Activated CD4-positive, CD25-positive, alpha-beta regulatory T cell (primary cell): ENCODE data around the gene OR4F15.
"Not testable (repeated sequence)": the region's sequence is repeated elsewhere in the genome, so short reads cannot be mapped to it uniquely, and the experiment has no call there.

Source experiments
- DNase-seq, 4 experiments: peaks; one replicate each; lab custom pipeline; 2025; lab: John Stamatoyannopoulos, UW

OR4F15 gene, protein sequence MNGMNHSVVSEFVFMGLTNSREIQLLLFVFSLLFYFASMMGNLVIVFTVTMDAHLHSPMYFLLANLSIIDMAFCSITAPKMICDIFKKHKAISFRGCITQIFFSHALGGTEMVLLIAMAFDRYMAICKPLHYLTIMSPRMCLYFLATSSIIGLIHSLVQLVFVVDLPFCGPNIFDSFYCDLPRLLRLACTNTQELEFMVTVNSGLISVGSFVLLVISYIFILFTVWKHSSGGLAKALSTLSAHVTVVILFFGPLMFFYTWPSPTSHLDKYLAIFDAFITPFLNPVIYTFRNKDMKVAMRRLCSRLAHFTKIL

DNA sequence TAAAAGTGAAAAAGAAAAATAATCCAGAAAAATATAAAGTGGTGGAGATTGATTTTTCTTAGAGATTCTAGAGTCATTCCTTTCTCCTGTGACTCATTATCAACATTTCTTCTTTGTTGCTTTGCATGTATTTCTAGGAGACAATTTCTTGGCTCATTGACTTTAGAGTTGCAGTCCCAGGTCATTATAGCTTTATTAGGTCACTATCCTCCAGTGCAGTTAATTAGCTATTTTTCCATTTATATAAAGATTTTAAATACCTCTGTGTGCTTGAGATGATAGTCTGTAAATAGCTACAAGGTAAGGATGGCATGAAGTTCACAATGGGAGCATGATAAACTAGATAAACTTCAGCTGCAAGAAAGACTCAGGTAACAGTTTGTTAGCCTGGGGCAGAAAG is at the start of gene OR4F15:
OR4F15 (plus strand) TSS at position 301 of the 400 bp plus-strand sequence. CDS start 5,985 bp downstream, outside the sequence.
- no peak for DNase-seq

DNA sequence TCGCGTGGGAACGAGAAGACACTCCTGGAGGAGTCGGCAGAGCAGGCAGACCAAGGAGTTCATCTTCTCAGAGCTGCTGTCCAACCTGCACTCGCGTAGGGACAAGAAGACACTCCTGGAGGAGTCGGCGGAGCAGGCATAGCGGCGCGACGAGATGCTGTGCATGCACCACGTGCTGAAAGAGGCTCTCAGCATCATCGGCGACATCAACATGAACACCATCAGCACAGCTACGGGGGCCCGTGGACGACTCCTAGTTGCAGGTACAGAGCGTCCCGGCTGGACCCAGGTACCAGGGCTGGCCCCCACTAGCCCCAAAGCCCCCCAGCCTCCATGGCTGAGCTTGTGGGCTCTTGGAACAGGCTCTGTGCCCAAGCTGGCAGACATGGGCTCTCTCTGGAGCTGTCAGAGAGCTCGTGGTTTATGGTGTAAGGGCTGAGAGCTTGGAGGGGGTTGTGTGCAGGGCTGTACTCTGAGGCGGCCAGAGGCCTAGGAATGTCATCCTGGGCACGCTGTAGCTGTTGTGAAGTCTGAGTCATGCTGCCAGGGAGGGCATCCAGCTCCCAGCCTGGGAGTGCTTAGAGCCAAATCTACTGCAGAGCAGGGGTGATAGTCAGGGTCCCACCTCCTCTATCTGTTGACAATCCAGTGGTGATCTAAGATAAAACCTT is 47.2 kb upstream of the OR4F15 start:
- not testable (repeated sequence) for DNase-seq

DNA sequence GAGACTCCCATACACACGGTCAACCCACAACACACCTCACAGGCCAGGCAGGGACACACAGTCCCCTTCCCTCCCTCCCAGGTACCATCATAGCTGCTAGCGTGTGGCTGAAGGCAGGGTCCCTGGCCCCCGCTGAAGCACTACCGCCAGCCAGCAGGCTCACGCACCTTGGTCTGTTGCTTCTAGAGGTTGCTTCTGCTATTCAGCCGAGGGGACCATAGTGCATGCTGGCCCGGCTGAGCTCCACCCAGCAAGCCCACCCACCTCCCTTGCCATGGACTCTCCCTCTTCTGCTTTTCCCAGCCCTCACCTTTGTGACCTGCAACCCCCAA is 46.7 kb upstream of the OR4F15 start:
- DNase-seq, result not testable (repeated sequence)

DNA sequence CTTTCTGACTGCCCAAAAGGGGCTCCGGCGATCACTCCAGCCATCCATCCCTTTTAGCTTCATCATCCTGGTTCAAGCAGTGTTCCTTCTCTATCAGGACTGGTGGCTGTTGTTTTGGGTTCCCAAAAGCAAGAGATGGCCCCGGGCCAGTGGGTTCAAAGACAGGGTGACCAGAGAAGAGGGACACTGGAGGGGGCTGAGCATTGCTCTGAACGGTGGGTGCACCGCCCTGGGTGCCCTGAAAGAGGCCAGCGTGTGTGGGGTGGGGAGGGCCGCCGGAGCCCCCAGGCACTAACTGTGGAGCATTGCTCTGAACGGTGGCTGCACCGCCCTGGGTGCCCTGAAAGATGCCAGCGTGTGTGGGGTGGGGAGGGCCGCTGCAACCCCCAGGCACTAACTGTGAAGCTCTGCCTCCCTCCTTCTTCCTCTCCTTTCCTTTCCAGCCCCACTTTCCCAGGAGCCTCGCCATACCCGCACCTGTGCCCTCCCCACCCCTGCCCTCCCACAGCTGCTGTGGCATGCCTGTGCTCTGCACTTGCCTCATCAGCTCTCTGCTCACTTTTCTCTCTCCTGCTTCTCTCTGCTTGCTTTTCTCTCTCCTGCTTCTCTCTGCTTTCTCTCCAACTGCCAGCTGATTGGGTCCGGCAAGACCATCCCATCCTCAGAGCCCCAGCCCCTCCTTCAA is 46.1 kb upstream of the OR4F15 start:
- DNase-seq, result no peak

DNA sequence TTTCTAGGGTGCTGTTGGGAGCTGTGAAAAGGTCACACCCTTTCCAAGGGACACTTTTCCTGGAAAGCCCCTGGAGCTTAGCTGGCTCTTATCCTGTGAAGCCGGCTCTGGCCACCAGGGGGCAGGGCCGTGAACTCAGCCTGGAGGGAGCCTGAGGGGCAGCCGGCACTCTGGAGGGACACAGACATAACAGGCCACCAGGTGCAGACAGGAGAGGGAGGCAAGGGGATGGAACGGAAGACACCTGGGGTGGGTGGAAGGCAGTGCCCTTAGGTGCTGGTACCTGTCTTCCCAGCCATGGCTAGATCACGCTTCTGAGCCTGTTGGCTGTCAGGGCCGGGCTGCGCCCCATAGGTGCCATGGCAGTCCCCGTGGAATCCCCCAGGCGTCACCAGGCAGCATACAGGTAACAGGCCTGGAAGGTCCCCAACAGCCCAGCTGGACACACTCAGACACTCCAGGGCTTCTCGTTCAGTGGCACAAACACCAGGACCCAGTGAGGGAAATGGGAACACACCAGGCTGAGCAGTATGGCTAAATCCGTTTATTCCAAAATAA is 44.8 kb upstream of the OR4F15 start:
- not testable (repeated sequence) for DNase-seq

DNA sequence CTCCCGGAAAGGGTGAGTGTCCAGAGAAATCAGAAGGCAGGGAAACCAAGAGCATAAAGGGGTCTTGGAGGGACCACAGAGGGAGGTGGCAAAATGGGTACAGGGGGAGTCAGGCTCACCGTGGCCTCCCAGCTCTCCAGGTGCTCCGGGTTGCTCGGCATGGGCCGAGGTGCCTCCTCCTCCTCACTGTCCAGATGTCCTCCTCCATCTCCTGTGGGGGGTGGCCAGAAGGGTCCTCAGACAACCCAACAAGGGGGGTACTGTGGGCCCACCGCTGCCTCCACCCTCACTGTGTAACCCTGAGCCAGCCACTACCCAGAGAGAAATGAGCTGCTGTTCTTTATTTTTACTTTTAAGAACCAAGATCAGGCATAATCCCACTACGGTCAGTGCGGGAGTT is 39.1 kb upstream of the OR4F15 start:
- DNase-seq, result no peak

DNA sequence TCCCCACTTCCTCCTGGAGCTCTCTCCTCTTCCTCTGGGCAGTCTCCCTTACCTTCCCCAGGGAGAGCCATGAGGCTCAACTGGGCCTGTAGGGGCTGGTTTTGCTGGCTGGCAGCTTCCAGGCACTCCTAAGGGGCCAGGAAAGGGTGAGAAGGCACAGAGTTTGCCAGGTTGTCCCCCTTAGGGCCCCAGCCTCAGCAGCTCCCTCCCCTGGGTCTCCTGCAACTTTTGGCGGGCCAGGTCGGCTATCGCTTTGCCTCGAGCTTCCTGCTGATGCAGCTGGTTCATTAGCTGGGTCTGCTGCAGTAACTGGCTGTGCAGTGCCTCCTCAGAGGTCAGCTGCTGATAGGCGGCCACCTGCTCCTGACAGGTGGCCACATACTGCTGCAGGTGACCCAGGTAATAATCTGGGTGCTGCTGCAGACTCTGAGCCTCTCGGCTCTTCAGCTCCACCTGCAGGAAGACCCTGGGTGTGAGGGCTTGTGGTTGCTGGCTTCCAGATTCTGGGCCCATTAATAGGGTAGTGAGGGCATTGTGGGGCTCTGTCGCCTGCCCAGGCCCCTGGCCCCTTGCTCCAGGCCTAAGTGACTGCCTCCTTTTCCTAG is 38.4 kb upstream of the OR4F15 start:
- DNase-seq, result no peak

DNA sequence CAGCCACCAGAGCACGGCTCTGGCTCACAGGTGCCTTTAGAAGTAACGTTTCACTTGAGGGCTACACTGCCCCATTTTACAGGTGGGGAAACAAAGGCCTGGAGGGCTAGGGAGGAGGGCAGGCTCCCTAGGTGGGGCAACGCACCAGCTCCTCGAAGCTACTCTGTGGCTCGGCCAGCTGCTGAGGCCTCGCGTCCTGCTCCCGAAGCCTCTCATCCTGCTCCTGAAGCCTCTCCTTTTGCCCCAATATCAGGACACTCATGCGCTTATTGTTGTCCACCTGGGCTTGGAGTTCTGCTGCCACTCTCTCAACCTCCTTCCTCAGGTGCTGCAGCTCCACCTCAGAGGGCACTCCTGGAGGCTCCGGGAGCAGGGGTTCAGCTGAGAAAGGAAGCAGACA is 36.9 kb upstream of the OR4F15 start:
- DNase-seq, result no peak

DNA sequence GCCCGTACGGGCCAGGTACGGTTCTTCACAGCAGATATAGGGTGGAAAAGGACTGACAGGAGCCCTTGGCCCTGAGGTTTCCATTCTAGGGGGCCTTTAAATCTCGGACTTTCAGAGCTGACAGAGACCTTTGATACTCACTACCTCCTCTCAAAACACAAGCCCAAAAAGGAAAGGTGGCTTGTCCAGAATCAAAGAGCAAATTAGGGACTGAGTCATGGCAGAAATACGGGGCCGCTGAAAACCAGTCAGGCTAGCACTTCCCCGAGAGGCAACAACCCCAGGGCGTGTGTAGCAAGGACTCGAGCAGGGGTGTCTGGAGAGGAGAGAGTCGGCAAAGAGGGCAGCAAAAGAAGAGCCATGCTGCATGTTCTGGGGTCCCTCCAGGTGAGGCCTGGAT is 33.4 kb upstream of the OR4F15 start:
- DNase-seq, result not testable (repeated sequence)

DNA sequence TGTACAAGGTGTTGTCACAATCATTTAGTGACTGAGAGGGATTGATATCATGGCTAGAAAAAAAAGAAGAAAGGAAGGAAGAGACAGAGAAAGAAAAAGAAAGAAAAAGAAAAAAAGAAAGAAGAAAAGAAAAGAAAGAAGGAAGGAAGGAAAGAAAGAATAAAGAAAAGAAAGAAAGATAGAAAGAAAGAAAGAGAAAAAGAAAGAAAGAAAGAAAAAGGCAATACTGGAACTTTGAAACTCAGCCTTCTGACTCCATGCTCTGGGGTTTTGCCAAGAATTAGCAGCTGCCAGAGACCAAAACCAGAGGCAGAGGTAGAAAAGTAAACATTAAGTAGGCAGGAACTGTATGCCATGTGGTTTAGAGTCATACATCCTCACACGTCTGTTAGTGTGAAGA is 31.8 kb upstream of the OR4F15 start:
- not testable (repeated sequence) for DNase-seq

DNA sequence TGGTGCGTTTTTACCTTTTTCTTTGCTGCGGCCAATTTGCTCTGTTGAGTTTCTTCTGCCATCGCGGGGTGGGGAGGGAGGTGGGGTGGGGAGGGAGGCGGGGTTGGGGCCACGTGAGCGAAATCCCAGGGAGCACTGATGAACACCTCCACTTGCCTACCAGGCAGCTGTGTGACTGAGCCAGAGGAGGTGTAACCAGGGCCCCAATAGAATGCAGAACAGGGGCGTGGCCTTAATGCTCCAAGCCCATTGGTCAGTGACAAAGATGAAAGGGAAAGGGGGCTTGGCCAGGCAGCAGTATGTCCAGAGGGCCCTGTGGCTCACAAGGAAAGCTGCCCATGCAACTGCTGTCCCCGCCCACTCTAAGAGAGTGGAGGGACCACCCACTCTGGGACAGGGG is 30.1 kb upstream of the OR4F15 start:
- DNase-seq, result no peak

DNA sequence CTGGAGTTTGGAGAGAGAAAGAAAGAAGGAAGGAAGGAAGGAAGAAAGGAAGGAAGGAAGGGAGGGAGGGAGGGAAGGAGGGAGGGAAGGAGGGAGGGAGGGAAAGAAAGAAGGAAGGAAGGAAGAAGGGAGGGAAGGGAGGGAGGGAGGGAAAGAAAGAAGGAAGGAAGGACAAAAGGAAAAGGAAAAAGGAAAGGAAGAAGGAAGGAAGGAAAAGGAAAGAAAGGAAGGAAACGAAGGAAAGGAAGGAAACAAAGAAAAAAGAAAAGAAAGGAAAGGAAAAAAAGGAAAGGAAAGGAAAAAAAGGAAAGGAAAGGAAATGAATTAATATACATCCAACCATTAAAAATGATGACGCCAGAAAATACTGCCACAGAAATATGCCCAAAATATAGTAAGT is 27.4 kb upstream of the OR4F15 start:
- no peak for DNase-seq

DNA sequence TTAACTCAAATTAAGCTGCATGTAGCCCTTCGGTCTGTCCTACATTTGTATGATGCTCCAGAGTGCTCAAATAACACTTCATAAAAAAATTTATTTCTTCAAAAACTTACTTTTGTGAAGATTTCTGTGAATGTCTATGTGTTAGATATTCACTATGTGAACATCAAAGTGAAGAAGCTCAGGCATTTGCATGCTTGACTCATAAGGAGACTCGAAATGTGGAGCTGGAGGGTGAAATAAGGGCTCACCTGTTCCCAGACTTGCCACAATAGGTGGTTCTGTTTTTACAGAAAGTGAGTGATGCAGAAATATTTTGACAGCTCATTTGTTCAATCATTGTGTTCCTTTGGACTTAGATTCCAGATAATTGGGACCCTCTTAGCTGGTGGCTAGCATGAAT is 25.6 kb upstream of the OR4F15 start:
- not testable (repeated sequence) for DNase-seq

DNA sequence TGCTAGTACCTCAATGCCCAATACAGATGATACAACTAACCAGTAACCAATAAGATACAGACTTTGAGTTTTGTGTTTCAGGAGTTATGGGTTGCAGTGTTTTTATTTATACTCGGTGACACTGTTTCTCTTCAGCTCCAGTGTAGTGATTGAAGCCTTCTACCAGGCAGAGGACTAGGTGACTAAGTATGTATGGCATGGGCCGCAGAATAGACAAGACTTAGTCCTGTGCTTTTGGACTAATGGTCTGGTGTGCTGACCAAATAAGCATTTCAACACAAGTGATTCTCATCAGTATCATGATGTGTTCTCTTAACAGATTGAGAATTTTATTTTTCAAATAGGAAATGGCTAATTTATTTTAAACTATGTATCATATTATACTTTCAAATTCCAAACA is 24.0 kb upstream of the OR4F15 start:
- DNase-seq, result not testable (repeated sequence)

DNA sequence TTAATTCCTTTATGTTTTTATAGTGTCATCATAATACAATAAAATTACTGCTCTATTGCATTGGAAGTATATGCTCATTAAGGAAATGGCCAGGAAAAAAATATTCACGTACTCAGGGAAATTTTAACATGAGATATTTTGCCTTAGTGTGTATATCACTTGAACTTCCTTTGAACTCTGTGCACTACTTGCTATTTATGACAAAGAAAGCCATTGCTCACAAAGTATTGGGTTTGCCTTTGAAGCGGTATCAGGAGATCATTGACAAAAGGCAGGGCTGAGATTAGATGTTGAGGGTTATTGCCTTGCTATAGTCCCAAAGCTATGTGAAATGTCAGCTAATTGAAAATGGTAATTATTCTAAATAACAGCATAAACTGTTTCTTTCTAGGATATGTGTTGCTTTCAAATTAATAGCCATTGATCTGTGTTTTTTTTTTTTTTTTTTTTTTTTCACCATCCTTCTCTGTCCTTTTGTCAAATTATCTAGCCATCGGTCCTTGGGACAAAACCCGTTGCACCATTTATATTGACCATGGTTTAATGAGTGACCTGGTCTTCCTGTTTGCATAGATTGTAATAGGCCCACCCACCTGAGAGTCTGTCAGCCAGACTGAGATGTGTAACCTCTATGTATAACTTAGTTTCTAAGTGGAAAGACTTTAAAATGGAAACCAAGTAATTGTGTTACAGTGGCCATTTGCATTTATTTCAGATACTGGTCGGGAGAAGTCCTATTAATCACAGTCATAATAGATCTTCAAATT is 23.3 kb upstream of the OR4F15 start:
- not testable (repeated sequence) for DNase-seq

DNA sequence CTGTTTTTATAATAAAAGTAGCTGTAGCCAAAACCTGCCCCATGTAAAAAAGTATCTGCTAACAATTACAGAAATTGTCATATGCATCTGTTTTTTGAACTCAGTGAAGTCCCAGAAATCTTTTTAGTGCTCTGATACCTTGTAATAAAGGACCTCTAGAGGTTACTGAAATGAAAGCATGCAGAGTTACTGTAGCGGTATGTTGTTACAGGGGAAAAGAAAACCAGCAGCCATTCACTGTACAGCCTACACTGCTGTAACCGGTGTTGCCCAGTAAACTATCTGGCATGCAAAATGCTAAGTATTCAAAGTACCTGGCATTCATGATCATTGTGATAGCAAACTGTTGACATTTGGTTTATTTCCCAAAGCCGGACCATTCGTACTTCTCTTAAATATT is 21.3 kb upstream of the OR4F15 start:
- DNase-seq, result not testable (repeated sequence)

DNA sequence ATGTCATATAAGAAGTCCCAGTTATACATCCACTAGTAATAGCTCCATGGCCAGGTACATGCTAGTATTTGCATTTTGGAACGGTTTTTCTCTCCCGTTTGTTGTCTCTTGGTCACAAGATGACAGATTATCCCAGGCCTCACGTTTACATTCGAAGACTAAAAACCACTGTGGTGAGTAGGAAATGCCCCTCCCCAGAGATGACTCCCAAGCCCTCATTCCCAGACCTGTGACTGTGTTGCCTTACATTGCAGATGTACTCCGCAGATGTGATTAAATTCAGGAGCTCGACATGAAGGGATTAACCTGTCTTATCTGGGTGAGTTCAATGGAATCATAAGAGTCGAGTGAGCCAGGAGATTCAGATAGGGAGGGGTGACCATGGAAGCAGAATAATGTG is 18.0 kb upstream of the OR4F15 start:
- not testable (repeated sequence) for DNase-seq

DNA sequence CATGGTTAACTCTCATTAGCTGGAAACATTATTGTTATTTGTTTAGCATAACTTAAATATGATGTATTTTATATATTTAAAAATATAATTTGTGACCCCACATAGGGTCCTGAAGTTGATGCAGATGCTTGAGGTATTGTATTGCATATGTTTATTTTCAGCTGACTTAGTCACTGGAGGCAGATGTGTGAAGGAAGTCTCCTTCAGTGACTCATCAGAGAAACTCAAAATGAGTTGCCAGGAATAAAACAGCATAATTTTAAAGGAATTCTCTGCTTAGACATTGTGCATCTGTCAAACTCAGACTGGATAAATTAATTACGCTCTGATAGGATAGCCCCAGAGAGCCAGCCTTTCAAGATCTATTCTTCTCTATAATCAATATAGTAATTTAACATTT is 16.5 kb upstream of the OR4F15 start:
- no peak for DNase-seq

DNA sequence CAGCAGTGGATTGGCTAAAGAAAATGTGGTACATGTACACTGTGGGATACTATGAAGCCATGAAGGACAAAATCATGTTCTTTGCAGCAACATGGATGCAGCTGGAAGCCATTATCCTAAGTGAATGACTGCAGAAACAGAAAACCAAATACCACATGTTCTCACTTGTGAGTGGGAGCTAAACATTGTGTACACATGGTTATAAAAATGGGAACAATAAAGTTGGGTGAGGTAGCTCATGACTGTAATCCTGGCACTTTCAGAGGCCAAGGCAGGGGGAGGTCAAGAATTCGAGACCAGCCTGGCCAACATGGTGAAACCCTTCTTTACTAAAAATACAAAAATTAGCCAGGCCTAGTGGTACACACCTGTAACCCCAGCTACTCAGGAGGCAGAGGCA is 12.3 kb upstream of the OR4F15 start:
- DNase-seq, result no peak

DNA sequence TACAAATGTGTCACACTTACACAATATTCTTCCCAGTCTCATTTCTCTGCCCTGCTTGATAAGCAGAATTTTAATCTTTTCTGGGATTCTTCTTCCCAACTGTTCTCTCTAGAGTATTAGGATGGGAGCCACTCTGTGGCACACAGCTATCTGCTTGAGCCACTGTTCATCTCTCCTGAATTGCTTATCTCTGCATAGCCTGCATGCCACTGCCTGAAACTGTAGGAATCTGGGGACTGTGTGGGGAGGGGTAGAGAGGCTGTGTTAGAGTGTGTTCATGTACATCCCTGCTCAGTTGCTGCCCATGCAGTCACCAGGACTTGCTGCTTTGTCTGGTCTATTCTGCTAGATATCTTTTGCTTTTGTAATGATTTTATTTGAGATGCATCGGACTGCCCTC is 11.0 kb upstream of the OR4F15 start:
- no peak for DNase-seq

DNA sequence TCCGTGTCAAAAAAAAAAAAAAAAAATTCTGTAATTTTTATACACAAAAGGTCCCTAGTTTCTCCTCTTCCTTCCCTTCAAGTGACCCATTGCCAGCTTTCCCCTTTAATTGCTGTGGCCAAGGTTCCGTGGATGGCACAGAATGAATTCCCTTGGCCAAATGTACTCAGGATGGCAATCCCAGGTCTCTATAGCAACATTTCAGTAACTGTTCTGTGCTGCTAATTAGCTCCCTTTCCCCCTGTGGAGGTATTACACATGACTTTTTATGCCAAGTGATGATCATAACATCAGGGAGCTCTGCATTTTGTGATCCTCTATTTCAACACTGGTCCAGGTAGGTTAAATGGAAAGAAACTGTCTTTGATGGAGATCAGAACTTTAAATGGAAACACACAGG is 8.8 kb upstream of the OR4F15 start, which contains the start of gene OR4F6:
OR4F6 (plus strand) TSS at position 301 of the 400 bp plus-strand sequence. CDS start 2,211 bp downstream, outside the sequence.
- DNase-seq, result no peak

DNA sequence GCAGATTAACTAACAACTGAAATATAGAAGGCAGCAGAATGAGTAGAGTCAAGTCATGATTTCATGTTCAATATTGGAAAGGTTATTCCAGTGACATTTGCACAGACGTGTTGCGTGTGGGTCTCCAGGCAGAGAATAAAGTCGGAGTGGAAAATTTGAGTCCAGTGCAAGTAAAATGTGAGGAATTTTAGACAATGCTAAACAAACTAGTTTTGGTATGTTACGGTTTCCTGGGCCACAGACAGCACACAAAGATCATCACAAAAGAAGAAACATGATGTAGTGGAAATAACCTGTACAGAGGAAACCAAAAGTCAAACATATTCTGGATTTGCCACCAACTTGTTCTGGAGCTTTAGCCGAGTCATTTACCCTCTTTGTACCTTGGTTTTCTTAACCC is 8.3 kb upstream of the OR4F15 start:
- DNase-seq, result no peak
